Kasumi-1 (cell line): ENCODE data around the gene COX19.
"Not testable (repeated sequence)": the region's sequence is repeated elsewhere in the genome, so short reads cannot be mapped to it uniquely, and the experiment has no call there.

Experiments
- DNase-seq, 2 experiments: peaks; one replicate each; lab custom pipeline; 2025; lab: John Stamatoyannopoulos, UW

COX19 gene

DNA sequence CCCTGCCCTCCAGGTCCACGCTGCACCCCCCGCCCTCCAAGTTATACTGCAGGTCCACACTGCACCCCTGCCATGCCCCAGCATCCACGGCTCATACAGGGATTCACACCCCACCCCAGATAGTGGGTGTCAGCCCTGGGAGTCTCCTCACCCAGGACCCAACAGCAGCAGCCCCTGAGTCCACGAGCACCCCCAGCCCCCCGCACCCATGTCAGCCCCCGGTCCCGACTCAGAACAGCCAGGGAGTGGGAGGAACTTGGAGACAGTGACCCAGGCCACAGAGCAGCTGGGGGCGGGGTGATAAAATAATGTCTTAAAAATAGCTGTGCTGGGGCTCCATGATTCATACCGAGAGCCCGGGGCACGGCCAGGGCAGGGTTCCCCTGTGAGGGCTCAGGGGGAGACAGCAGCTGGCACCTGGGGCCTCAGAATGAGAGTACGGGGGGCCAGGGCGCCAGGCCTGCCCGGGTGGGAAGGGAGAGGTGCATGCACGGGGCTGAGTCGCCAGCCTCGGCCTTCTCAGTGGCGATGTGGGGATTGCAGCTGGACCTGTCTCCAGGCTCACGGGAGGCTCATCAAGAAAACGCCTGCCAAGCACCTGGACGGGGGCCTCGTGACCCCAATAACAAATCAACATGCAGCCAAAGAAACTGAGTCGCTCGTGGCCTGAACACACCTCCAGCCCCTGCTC lies 50.7 kb downstream of the COX19 start:
- DNase-seq = peak; percentile 11 to 13

DNA sequence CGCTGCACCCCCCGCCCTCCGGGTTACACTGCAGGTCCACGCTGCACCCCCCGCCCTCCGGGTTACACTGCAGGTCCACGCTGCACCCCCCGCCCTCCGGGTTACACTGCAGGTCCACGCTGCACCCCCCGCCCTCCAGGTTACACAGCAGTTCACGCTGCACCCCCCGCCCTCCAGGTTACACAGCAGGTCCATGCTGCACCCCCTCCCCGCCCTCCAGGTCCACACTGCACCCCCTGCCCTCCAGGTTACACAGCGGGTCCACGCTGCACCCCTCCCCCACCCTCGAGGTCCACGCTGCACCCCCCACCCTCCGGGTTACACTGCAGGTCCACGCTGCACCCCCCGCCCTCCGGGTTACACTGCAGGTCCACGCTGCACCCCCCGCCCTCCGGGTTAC lies 51.3 kb downstream of the COX19 start:
- DNase-seq = not testable (repeated sequence)

DNA sequence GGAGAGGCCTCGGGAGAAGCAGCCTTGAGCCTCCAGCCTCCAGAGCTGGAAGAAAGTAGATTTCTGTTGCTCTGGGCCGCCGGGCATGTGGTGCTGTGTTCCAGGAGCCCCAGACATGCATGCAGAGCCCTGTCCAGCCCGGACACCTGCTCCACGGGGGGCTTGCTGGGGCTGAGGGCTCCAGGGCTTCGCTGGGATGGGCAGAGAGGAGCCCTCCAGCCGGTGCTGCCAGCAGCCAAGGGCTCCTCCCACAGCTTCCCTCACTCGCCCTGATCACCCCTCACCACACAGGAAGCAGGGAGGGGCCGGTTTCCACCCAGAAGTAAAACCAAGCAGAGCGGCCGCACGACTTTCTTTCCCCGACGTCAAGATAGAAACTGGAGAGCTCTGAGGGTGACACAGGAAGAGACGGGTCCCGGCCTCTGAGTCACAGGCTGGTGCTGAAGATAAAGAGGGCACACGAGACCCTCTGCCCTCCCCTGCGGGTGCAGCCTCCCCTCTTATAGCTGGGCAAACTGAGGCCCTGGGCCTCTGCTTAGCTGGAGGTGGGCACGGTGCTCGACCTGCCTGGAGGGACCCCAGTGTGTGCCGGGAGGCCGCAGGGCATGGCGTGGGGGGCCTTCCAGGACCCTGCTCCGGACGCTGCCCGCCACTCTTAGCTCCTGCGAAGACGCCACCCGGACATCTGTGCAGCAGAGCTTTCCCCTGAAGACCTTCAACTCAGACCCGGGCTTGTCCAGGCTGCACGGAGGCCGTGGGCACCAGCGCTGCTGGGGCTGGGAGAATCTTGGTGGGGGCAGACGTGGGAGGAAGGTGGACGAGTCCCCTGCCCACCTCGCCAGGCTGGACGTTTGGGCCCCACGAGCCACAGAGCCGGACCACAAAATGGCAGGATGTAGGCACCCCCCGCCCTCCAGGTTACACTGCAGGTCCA lies 52.0 kb downstream of the COX19 start:
- DNase-seq = peak; percentile 83 to 86

DNA sequence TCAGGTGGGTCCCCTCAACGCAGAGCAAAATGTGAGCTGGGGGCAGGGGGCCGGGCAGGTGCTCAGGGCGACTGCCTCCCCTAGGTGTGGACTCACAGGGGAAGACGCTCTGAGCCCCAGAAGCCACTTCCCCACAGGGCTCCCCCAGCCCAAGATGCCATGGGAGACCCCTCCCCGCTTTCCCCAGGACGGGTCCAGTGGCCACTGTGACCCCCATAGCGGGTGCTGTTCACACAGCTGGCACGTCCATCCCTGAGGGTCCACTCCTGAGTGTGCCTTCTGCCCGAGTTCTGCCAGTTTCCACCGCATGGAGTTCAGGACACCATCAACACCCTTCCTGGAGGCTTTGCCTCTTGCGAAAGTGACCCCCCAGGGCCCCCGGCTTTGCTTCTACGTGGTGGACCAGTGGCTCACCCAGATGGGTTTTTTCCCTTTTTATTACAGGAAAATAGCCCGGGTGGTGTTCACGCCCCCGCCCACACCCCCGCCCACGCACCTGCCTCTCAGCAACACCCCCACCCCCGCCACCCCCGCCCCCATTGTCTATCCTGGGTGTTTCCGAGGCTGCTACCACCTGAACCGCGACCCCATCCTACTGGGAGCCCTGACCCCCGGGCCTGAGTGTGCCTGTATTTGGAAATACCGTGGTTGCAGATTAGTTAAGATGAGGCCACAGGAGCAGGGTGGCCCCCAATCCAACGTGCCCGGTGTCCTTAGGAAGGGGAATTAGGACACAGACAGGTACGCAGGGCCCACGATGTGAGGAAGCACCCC lies 52.8 kb downstream of the COX19 start:
- no peak for DNase-seq

DNA sequence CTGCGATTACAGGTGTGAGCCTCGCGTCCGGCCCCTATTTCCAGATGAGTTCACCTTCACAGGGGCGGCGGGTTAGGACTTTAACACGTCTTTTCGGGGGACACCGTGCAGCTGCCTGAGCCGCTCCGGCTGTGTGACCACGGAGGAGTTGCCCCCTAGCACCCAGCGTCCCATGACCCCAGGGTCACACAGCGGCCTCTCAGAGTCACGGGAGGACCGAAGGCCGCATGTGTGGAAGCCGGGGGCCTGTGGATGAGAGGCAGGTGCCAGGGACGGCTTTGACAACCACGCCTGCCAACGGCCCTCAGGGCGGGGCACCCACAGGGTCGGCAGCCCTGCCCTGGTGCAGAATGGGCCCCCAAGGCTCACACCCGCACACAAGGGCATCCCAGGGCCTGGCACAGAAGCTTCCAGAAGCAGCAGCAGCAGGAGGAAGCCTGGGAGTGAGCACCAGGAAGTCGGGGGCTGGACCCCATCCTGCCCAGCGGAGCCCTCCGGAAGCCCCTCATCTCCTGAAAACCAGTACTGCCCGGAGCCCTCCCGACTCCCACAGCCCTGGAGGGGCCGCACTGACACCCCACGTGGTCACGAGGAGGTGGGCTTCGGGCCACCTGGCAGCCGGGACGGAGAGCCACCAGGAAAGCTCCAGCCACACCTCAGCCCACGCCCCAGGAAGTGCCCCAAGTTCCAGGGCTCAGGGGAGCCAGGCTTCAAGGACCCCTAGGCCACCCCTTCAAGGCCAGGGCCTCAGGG lies 53.6 kb downstream of the COX19 start:
- no peak for DNase-seq

DNA sequence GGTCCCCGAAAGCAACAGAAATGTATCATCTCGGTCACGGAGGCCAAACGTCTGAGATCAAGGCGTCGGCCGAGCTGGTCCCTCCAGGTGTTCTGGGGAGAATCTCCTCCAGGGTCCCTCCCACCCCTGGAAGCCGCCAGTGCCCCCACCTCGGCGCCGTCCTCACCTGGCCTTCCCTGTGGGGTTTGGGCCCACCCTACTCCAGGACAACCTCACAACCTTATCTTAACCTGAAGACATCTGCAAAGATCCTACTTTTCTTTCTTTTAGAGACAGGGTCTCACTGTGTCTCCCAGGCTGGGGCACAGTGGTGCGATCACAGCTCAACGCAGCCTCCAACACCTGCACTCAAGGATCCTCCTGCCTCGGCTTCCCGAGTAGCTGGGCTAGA lies 54.3 kb downstream of the COX19 start:
- no peak for DNase-seq

DNA sequence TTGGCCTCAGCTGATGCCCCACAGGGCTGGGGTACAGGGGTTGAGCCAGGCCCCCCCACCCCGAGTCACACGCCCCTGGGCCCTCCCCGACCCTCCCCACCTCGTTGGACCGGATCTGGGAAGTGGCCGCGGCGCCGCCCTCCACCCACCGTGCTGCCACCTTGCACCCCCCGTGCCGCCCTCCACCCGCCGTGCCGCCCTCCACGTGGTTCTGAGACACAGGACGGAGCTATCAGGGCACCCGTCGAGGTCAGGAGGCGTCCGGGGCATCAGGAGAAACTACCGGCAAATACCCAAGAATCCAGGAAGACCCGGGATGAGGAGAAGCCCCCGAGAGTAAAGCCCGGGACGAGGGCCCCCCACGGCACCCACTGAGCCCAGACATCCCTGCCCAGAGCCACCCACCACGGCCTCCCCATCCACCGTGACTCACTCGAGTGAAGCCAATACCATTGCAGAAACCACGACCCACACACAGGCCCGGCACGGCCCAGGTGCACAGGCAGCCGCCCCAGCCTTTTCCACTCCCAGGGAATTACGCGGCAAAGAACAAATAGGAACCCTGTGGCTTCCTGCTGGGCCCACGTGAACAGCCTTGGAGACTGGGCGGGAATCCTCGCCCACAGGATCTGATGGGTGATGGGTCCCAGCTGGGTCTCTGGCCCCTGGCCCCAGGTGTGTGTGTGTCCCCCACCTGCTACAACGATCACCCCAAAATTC lies 54.8 kb downstream of the COX19 start:
- no peak for DNase-seq

DNA sequence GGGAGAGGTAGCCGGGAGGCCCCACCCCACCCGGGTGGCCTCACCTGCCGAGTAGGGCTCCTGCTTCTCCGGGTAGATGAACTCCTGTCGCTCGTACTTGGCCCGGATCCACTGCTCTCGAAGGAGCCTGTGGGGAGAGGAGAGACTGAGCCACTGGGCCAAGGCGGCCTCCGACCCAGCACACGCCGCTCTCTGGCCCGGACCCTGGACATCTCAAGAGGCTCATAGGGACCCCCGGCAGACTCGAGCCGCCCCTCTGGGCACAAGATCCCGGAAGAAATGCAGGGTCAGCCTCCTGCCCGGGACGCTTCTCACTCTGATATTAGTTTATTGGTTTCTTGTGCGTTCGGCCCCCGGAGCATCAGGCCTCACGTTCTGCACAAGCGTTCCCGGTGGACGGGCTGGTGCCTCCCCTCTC lies 55.4 kb downstream of the COX19 start:
- no peak for DNase-seq

DNA sequence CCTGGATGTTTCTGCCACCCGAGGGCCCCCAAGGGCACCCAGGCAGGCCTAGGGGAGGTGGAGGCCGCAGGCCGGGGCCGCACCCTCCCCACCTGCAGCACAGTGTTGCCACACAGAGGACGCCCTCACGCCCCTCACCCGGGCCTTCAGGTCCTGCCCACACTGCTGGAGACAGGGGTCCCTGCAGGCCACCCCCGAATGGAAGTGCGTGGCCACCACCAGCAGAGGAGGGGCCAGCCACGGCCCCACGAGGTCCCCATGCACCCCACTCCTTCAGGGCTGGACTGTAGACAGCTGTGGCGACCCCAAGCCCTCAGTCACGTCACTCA lies 56.3 kb downstream of the COX19 start:
- DNase-seq = no peak

DNA sequence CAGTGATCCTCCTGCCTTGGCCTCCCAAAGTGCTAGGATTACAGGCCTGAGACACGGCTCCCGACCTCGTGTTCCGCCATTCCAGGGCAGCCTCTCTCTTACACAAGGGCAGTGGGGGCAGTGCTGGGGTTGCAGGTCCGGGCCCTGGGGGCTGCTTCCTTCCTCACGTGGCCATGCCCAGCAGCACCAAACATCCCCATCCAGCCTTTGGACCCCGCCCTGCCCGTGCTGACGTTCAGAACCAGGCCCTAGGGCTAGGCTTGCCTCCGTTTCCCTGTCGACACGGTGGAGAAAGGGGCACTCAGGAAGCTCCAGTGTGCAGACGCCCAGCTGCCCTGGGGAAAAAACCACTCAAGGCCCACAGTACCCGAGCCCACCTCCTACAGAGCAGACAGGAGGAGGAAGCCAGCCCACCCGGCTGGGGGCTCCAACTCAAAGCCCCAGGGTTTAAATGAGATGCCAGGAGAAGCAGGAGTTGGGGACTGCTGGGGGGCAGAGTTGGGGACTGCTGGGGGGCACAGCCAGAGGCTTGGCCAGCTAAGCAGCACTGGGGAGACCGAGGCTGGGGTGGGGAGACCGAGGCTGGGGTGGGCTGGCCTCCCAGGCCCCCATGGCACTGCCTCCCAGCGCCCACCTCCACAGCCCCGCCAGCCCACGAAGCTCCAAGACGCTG lies 56.8 kb downstream of the COX19 start:
- DNase-seq = no peak

DNA sequence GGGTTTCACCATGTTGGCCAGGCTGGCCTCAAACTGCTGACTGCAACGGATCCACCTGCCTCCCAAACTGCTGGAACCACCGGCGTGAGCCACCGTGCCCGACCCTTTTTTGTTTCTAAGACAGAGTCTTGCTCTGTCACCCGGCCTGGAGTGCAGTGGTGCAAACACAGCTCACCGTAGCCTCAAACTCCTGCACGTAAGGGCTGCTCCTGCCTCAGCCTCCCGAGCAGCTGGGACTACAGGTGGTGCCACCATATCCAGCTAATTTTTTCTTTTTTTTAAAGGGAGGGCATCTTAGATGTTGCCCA lies 57.3 kb downstream of the COX19 start:
- DNase-seq = no peak

DNA sequence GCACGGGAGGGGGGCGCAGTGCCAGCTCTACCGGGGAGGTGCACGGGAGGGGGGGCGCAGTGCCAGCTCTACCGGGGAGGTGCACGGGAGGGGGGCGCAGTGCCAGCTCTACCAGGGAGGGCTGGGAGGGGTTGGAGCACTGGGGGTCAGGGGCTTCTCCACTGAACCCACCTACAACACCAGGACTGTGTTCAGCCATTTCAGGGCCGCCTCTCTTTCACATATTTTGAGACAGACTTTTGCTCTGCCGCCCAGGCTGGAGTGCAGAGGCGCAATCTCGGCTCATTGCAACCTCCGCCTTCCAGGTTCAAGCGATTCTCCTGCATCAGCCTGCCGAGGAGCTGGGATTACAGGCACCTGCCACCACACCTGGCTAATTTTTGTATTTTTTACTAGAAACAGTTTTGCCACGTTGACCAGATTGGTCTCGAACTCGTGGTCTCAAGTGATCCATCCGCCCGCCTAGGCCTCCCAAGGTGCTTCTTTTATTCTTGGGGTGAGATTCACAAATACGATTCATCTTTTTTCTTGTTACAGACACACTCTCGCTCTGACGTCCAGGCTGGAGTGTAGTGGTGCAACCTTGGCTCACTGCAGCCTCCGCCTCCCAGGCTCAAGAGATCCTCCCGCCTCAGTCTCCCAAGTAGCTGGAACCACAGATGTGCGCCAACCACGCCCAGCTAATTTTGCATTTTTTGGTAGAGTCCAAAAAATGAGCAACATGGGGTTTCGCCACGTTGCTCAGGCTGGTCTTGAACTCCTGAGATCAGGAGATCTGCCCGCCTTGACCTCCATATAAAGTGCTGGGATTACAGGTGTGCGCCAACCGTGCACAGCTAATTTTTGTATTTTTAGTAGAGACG lies 57.9 kb downstream of the COX19 start:
- DNase-seq = no peak

DNA sequence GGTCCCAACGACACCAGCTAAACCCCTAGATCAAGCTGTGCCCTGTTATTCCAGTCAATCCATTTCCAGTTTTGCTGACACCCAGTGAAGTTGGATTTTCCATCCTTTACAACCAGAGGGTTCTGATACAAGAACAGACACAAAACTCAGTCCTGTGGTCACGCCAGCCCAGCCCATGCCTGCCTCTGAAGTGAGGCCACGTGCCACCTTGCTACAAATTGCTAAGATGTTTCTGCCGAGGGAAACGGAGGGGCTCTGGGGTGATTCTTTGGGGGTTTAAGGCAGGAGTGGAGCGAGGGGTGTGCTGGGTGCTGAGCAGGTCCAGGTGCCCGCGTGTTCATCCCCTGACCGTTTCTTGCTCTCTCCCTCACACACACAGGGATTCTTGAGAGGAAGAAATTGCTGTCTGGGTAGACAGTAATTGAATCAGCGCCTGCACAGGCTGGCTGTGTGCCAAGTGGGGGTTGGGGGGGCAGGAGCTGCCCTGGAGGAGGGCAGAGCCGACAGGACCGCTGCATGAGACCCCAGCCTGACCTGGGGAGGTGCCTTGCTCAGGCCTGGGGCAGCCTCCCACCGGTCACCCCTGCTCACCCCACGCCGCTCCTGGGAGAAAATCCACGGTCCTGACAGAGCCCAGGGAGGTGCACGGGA lies 58.9 kb downstream of the COX19 start:
- no peak for DNase-seq
